ENCODE data around the gene CATSPER4.

The CATSPER4 gene

GRCh38 chr1:26237230-26237966 lies 47.0 kb downstream of the CATSPER4 start:
- no peak for DNase-seq (ENCODE audit: low spot score)

DNA sequence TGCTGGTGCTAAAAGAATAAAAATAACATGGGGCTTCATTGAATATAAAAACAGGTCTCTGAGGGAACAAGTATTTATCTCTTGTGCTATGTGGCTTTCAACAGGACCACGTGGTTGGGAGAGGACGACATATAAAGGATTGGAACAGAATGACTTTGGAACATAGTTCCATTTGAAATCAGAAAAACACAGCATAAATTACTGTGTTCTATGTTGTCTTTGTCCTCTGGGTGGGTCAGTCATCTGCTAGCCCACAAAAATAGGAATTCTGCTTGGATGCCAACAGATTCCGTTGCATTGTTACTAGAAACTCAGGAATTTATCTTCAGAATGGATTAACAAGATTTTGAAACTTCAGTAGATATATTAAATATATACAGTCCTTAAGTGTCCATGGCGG lies 49.5 kb downstream of the CATSPER4 start:
- DNase-seq (ENCODE audit: low spot score), result no peak

Data from SK-N-DZ (cell line).